Mesenchymal stem cell (in vitro differentiated cells and primary cell): ENCODE results near the gene MTHFSD.

Experiments used
- DNase-seq: peaks from one replicate; pipeline ENCODE4 v3.0.0-alpha.2; 2013
- H2AFZ ChIP-seq: one replicate; pipeline ENCODE4 v1.6.1; 2013; ENCODE audit warnings: low read depth, mild to moderate bottlenecking, control low read depth, inconsistent platforms, low read length, moderate library complexity
- H2AK5ac ChIP-seq: 2 replicates; pipeline ENCODE4 v1.6.1; 2013; ENCODE audit warnings: low read length, moderate library complexity, mild to moderate bottlenecking, inconsistent platforms; ENCODE audit not compliant: severe bottlenecking
- H2BK120ac ChIP-seq: one replicate; pipeline ENCODE4 v1.6.1; 2013; ENCODE audit warnings: low read depth, mild to moderate bottlenecking, inconsistent platforms, low read length, moderate library complexity
- H2BK12ac ChIP-seq, 2 experiments: one replicate each; pipeline ENCODE4 v1.6.1; 2013; ENCODE audit warnings: inconsistent platforms in 2 of 2, low read length in 2 of 2, mild to moderate bottlenecking in 2 of 2, moderate library complexity in 2 of 2, control low read depth in 1 of 2
- H2BK15ac ChIP-seq: one replicate; pipeline ENCODE4 v1.6.1; 2013; ENCODE audit warnings: mild to moderate bottlenecking, low read depth, inconsistent platforms; ENCODE audit not compliant: poor library complexity, severe bottlenecking
- H2BK5ac ChIP-seq: 2 replicates; pipeline ENCODE4 v1.6.1; 2013; ENCODE audit warnings: low read depth, mild to moderate bottlenecking, low read length, control low read depth, inconsistent platforms; ENCODE audit not compliant: poor library complexity, severe bottlenecking
- H3K14ac ChIP-seq, 2 experiments: one replicate each; pipeline ENCODE4 v1.6.1; 2013; ENCODE audit warnings: inconsistent platforms in 2 of 2, low read length in 2 of 2, control low read depth in 1 of 2, mild to moderate bottlenecking in 1 of 2, moderate library complexity in 1 of 2
- H3K18ac ChIP-seq, 2 experiments: one replicate each; pipeline ENCODE4 v1.6.1; 2013; ENCODE audit warnings: inconsistent platforms in 2 of 2, low read length in 2 of 2, control low read depth in 1 of 2, low read depth in 1 of 2, mild to moderate bottlenecking in 1 of 2
- H3K23ac ChIP-seq, 2 experiments: one replicate each; pipeline ENCODE4 v1.6.1; 2013; ENCODE audit warnings: inconsistent platforms in 2 of 2, low read length in 2 of 2, mild to moderate bottlenecking in 2 of 2, moderate library complexity in 2 of 2, control low read depth in 1 of 2
- H3K27ac ChIP-seq: 2 replicates; pipeline ENCODE4 v1.5.1; 2013; ENCODE audit warnings: mild to moderate bottlenecking, moderate library complexity, low read length, control low read depth, inconsistent platforms; ENCODE audit not compliant: poor library complexity, severe bottlenecking
- H3K27me3 ChIP-seq, 2 experiments: 2 replicates each; pipeline versions ENCODE4 v1.6.1 to v1.7.0; 2013; ENCODE audit warnings: low read length in 2 of 2, mild to moderate bottlenecking in 2 of 2, moderate library complexity in 2 of 2, control low read depth in 1 of 2, inconsistent platforms in 1 of 2; ENCODE audit not compliant: control insufficient read depth in 1 of 2, insufficient read depth in 1 of 2
- H3K36me3 ChIP-seq, 2 experiments: 2 replicates each; pipeline versions ENCODE4 v1.6.1 to v1.7.0; 2013; ENCODE audit warnings: low read length in 2 of 2, control low read depth in 1 of 2, inconsistent platforms in 1 of 2, low read depth in 1 of 2, mild to moderate bottlenecking in 1 of 2; ENCODE audit not compliant: insufficient read depth in 2 of 2, control insufficient read depth in 1 of 2
- H3K4ac ChIP-seq, 2 experiments: one replicate each; pipeline ENCODE4 v1.6.1; 2013; ENCODE audit warnings: inconsistent platforms in 2 of 2, low read length in 2 of 2, mild to moderate bottlenecking in 2 of 2, moderate library complexity in 2 of 2, control low read depth in 1 of 2, low read depth in 1 of 2
- H3K4me1 ChIP-seq: 2 replicates; pipeline ENCODE4 v1.6.1; 2013; ENCODE audit warnings: low read depth, low read length, control low read depth; ENCODE audit not compliant: control insufficient read depth, insufficient read depth
- H3K4me2 ChIP-seq: 2 replicates; pipeline ENCODE4 v1.6.1; 2013; ENCODE audit warnings: low read length, mild to moderate bottlenecking, inconsistent platforms; ENCODE audit not compliant: poor library complexity, severe bottlenecking
- H3K4me3 ChIP-seq, 2 experiments: 2 replicates each; pipeline versions ENCODE4 v1.5.1 to v1.7.0; 2013; ENCODE audit warnings: low read length in 2 of 2, mild to moderate bottlenecking in 2 of 2, control low read depth in 1 of 2, low read depth in 1 of 2; ENCODE audit not compliant: insufficient read depth in 1 of 2
- H3K79me1 ChIP-seq: replicated peaks from 2 replicates; pipeline ENCODE4 v1.6.1; 2013; ENCODE audit warnings: mild to moderate bottlenecking, control low read depth, low read length, inconsistent platforms; ENCODE audit not compliant: poor library complexity, severe bottlenecking
- H3K9ac ChIP-seq: 2 replicates; pipeline ENCODE4 v1.7.0; 2013; ENCODE audit warnings: mild to moderate bottlenecking, low read length, moderate library complexity
- H3K9me3 ChIP-seq: 2 replicates; pipeline ENCODE4 v1.7.0; 2013; ENCODE audit warnings: mild to moderate bottlenecking, low read length; ENCODE audit not compliant: control insufficient read depth
- H4K8ac ChIP-seq: one replicate; pipeline ENCODE4 v1.6.1; 2013; ENCODE audit warnings: inconsistent platforms, mild to moderate bottlenecking, low read length, moderate library complexity
- H4K91ac ChIP-seq: one replicate; pipeline ENCODE4 v1.6.1; 2013; ENCODE audit warnings: mild to moderate bottlenecking, low read length, inconsistent platforms
- WGBS: methylation state at CpG from one replicate; pipeline ENCODE4 v1.1.7; 2013; ENCODE audit warnings: mixed read lengths; 5-methylcytosine and 5-hydroxymethylcytosine counted together

The MTHFSD gene

GRCh38 chr16:86557587-86557986, 2.6 kb upstream of the MTHFSD start:
- Histone ChIP-seq H2AFZ (no peak overlapping the region), H3K4me2 (no peak overlapping the region), H2BK5ac (no peak overlapping the region), H2BK120ac (no peak overlapping the region), H3K14ac (no peak overlapping the region), H3K27me3 (peaks cover 0 to 31% of the 10 kb centered on the region in 2 experiments), H3K18ac (no peak overlapping the region), H4K8ac (no peak overlapping the region), H3K23ac (no peak overlapping the region), H3K4me1 (peaks cover 13% of the 10 kb centered on the region), H3K27ac (no peak overlapping the region), H2BK15ac (no peak overlapping the region), H3K4ac (no peak overlapping the region), H3K9ac (no peak overlapping the region), H3K9me3 (no peaks in the 10 kb centered on the region), H3K36me3 (peaks cover 0 to 6% of the 10 kb centered on the region in 2 experiments), H2BK12ac (no peak overlapping the region), H3K79me1 (peaks cover 19% of the 10 kb centered on the region), H4K91ac (no peak overlapping the region), H3K4me3 (no peak overlapping the region), H2AK5ac (no peak overlapping the region)
- no peak for DNase-seq
- WGBS = 80% methylated on average over 2 of the region's 4 CpGs

GRCh38 chr16:86556576-86556975, 1.5 kb upstream of the MTHFSD start:
- no peak overlapping the region for H2BK12ac ChIP-seq
- peaks cover 23% of the 10 kb centered on the region for H3K79me1 ChIP-seq
- no peak overlapping the region for H3K23ac ChIP-seq
- H3K9ac ChIP-seq = no peak overlapping the region
- no peak overlapping the region for H2AK5ac ChIP-seq
- peaks cover 10 to 13% of the 10 kb centered on the region in 2 experiments for H3K36me3 ChIP-seq
- H2AFZ ChIP-seq = no peak overlapping the region
- H3K9me3 ChIP-seq = no peaks in the 10 kb centered on the region
- H3K4ac ChIP-seq = no peak overlapping the region
- no peak overlapping the region for H3K18ac ChIP-seq
- H4K8ac ChIP-seq = no peak overlapping the region
- no peak for DNase-seq
- H3K4me1 ChIP-seq = peaks cover 13% of the 10 kb centered on the region
- no peak overlapping the region for H3K4me3 ChIP-seq
- no peak overlapping the region for H4K91ac ChIP-seq
- 82% methylated on average over 5 of the region's 5 CpGs for WGBS
- H2BK5ac ChIP-seq = no peak overlapping the region
- peaks cover 0 to 26% of the 10 kb centered on the region in 2 experiments for H3K27me3 ChIP-seq
- H3K14ac ChIP-seq = no peak overlapping the region
- H3K4me2 ChIP-seq = no peak overlapping the region
- H2BK120ac ChIP-seq = no peak overlapping the region
- no peak overlapping the region for H3K27ac ChIP-seq
- H2BK15ac ChIP-seq = no peak overlapping the region

GRCh38 chr16:86555704-86556075, 655 bp upstream of the MTHFSD start:
- 66% methylated on average over 17 of the region's 17 CpGs for WGBS
- no peak overlapping the region for H2BK5ac ChIP-seq
- peak overlapping the region; percentile 67 for H4K91ac ChIP-seq

DNA sequence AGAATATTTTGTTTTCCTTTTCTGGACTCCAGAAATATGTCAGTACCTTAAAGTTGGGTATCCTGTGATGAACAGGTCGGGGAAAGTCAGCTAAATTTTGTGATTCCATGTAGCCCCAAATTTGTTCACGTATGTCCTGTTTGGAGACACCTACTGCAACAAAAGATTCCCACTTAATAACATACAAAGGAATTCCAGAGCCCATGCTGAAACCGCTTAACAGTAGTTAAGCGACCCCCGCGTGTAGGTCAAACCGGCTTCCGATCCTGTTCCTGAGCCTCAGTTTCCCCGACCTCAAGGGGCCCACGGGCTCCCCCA, 477 bp downstream of the MTHFSD start:
- Histone ChIP-seq H3K4me1 (peaks cover 13% of the 10 kb centered on the region), H3K18ac (peak overlapping the region; percentile 78 to 83), H3K79me1 (peaks cover 35% of the 10 kb centered on the region), H3K14ac (peak overlapping the region in 1 of 2 experiments; percentile 41), H3K9me3 (no peaks in the 10 kb centered on the region), H2BK15ac (peak overlapping the region; percentile 2), H2BK5ac (no peak overlapping the region), H3K4me3 (peak overlapping the region; percentile 88 to 99), H3K27me3 (peaks cover 0 to 13% of the 10 kb centered on the region in 2 experiments), H2BK12ac (no peak overlapping the region), H3K23ac (no peak overlapping the region), H3K4ac (peak overlapping the region; percentile 10 to 92), H4K8ac (peak overlapping the region; percentile 97), H2AK5ac (no peak overlapping the region), H3K9ac (peak overlapping the region; percentile 99), H3K36me3 (peaks cover 27 to 30% of the 10 kb centered on the region in 2 experiments), H4K91ac (peak overlapping the region; percentile 1), H3K27ac (no peak overlapping the region), H3K4me2 (peak overlapping the region; percentile 62), H2BK120ac (no peak overlapping the region), H2AFZ (peak overlapping the region; percentile 94)
- DNase-seq = no peak
- 12% methylated on average over 10 of the region's 10 CpGs for WGBS

More at GRCh38 chr16:86555704-86556075, 655 bp upstream of the MTHFSD start:
- H3K18ac ChIP-seq = peak overlapping the region in 1 of 2 experiments; percentile 78
- H3K4me3 ChIP-seq = peak overlapping the region; percentile 88 to 99
- no peak overlapping the region for H2BK120ac ChIP-seq
- peaks cover 0 to 18% of the 10 kb centered on the region in 2 experiments for H3K27me3 ChIP-seq
- H2BK12ac ChIP-seq = no peak overlapping the region
- H2AK5ac ChIP-seq = peak overlapping the region; percentile 55
- no peaks in the 10 kb centered on the region for H3K9me3 ChIP-seq
- H3K9ac ChIP-seq = peak overlapping the region; percentile 99
- H3K4me1 ChIP-seq = peaks cover 13% of the 10 kb centered on the region
- H2BK15ac ChIP-seq = no peak overlapping the region
- H3K23ac ChIP-seq = no peak overlapping the region
- H3K79me1 ChIP-seq = peaks cover 24% of the 10 kb centered on the region
- no peak overlapping the region for H3K27ac ChIP-seq
- peak overlapping the region; percentile 78 for H3K4me2 ChIP-seq
- H4K8ac ChIP-seq = peak overlapping the region; percentile 94
- no peak overlapping the region for H3K14ac ChIP-seq
- peaks cover 16 to 19% of the 10 kb centered on the region in 2 experiments for H3K36me3 ChIP-seq
- H2AFZ ChIP-seq = peak overlapping the region; percentile 8
- peak overlapping the region; percentile 75 to 84 for H3K4ac ChIP-seq
- DNase-seq = no peak
